Esophagus squamous epithelium (tissue), 5 donors: ENCODE results near the gene HAS3. TPM values are rescaled to one million over a fixed set of nuclear protein-coding genes. Genes with fewer than 3 reads are reported as not detected.

Source experiments
- DNase-seq: peaks from one replicate; lab custom pipeline; 2025; lab: John Stamatoyannopoulos, UW
- H3K27ac ChIP-seq, 4 donors: fragments of 200-600 bp; sonication (generic); one replicate each; pipeline ENCODE4 v1.5.1; 2016 to 2019; ENCODE audit warnings: mild to moderate bottlenecking in 1 of 4
- H3K27me3 ChIP-seq, 4 donors: fragments of 200-600 bp; sonication (generic); 1 replicate in 3 of 4; 2 replicates in 1 of 4; pipeline versions ENCODE4 v1.5.1 to v1.6.0; 2017 to 2021; ENCODE audit warnings: antibody characterized with exemption in 1 of 4
- H3K36me3 ChIP-seq, 3 donors: fragments of 200-600 bp; sonication (generic); one replicate each; pipeline ENCODE4 v1.5.1; 2016 to 2019
- H3K4me1 ChIP-seq, 3 donors: fragments of 200-600 bp; sonication (generic); one replicate each; pipeline ENCODE4 v1.5.1; 2017 to 2019
- H3K4me3 ChIP-seq, 4 donors: fragments of 200-600 bp; sonication (generic); 1 replicate in 3 of 4; 2 replicates in 1 of 4; pipeline ENCODE4 v1.5.1; 2016 to 2019; ENCODE audit warnings: mild to moderate bottlenecking in 2 of 4, moderate library complexity in 1 of 4
- H3K9me3 ChIP-seq, 3 donors: fragments of 200-600 bp; sonication (generic); one replicate each; pipeline ENCODE4 v1.5.1; 2016 to 2019
- POLR2A ChIP-seq, 4 donors: fragments of 450-650 bp; IDR thresholded peaks; one replicate each; pipeline ENCODE4 v1.6.1; 2017; ENCODE audit warnings: antibody characterized with exemption in 4 of 4, mild to moderate bottlenecking in 4 of 4, moderate library complexity in 3 of 4
- WGBS, 2 donors: methylation state at CpG; one replicate each; pipeline ENCODE4 v1.1.5; 2018; 5-methylcytosine and 5-hydroxymethylcytosine counted together
- intact Hi-C: fragments of 100-400 bp; cut with DNase I; formaldehyde crosslinking; loops from one replicate; pipeline ENCODE4 v1.15.0; 2022
- total RNA-seq, 4 donors: library from RNA; depleted of rRNA; stranded (reverse); fragments of >200 nt; gene quantifications; one replicate each; pipeline ENCODE4 v1.1.0, GENCODE V29; 2016
- TF ChIP-seq, protein P1 (sequence below), 6 experiments: fragments of 450-650 bp in 4 of 6; fragments of 200-600 bp in 2 of 6; sonication (generic) in 2 of 6; IDR thresholded peaks; one replicate each; pipeline ENCODE4 v1.5.1; 2016 to 2019; ENCODE audit warnings: antibody characterized with exemption in 6 of 6, mild to moderate bottlenecking in 4 of 6, moderate library complexity in 4 of 6
- donor health status: DM: yes; HTN: yes; CAD: no.

The HAS3 gene
- total RNA-seq, 4 donors from 2014 or later: 15.8 to 103 (median 51.4) TPM

DNA sequence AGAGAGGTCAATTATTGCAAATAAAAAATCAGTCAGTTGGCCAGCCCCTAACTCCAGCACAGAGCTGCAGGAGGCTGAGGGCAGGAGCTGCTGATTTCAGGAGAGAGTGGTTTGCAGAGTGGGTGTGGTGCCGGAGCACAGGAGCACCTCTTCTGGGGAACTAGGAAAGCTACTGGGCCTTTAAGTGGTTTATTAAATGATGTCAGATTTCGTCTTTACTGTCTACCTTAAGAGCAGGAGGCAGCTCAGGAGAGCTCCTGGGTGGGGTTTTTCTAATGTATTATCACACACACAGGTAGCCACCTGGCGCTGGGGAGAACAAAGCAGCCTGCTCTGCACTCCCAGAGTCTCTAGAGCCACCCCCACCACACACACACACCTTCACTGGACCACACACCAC is 11.5 kb upstream of the HAS3 start:
- 32 to 51% methylated on average over 2 of the region's 3 CpGs for WGBS, 2 donors
- TF ChIP-seq, protein P1, sequence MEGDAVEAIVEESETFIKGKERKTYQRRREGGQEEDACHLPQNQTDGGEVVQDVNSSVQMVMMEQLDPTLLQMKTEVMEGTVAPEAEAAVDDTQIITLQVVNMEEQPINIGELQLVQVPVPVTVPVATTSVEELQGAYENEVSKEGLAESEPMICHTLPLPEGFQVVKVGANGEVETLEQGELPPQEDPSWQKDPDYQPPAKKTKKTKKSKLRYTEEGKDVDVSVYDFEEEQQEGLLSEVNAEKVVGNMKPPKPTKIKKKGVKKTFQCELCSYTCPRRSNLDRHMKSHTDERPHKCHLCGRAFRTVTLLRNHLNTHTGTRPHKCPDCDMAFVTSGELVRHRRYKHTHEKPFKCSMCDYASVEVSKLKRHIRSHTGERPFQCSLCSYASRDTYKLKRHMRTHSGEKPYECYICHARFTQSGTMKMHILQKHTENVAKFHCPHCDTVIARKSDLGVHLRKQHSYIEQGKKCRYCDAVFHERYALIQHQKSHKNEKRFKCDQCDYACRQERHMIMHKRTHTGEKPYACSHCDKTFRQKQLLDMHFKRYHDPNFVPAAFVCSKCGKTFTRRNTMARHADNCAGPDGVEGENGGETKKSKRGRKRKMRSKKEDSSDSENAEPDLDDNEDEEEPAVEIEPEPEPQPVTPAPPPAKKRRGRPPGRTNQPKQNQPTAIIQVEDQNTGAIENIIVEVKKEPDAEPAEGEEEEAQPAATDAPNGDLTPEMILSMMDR (IDR thresholded peaks at IDR 0.05): no peak
- no peak for TF ChIP-seq POLR2A (IDR thresholded peaks at IDR 0.05)
- H3K4me1 ChIP-seq: peaks cover 6 to 34% (median 9%) of the 10 kb centered on the region in 3 donors
- no peaks in the 10 kb centered on the region for H3K27me3 ChIP-seq
- H3K9me3 ChIP-seq: no peaks in the 10 kb centered on the region
- H3K36me3 ChIP-seq: no peaks in the 10 kb centered on the region
- H3K4me3 ChIP-seq: no peak overlapping the region
- H3K27ac ChIP-seq: no peak overlapping the region
- no peak for DNase-seq
- intact Hi-C loops: no loop called here

DNA sequence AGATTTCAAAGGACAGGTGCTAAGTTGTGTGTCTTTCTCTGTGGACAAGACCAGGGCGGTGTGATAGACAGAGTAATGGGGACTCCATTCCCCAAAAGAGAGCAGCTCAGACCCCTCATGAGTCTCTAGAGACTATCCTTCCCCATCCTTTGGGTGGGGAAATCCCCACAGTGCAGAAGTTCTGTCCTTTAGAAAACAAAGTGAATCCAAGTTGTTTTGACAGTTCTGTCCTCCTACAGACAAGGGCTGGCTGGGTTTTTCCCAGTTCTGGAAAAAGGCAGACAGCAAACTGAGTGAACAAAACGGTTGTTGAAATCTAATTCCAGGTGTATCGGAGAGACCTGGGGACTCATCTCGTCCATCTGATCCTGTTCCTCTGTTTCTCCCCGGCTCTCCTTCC is 11.0 kb upstream of the HAS3 start:
- Histone ChIP-seq H3K4me1 (peaks cover 1 to 28% (median 4%) of the 10 kb centered on the region in 3 donors), H3K27ac (no peak overlapping the region), H3K4me3 (no peak overlapping the region), H3K9me3 (no peaks in the 10 kb centered on the region), H3K27me3 (no peaks in the 10 kb centered on the region), H3K36me3 (no peaks in the 10 kb centered on the region)
- intact Hi-C loops: no loop called here
- WGBS, 2 donors: 64 to 65% methylated on average over 5 of the region's 5 CpGs
- no peak for DNase-seq
- TF ChIP-seq POLR2A (IDR thresholded peaks at IDR 0.05): no peak
- TF ChIP-seq, protein P1 (IDR thresholded peaks at IDR 0.05): no peak

DNA sequence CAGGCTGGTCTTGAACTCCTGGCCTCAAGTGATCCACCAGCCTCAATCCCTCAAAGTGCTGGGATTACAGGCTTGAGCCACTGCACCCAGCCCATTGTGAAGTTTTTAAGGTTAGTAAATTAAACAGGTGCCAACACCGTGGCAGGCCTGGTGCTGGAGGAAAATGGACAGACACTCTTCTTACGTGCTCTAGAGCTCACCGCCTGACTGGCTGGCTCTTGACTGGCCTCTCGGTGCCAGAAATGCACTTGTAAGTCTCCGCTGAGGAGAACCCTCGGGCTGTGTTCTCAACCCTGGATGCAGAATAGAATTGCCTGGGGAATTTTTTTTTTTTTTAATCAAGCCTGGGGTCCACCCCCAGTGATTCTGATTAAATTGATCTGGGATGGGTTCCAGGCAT is 10.3 kb upstream of the HAS3 start:
- no peaks in the 10 kb centered on the region for H3K9me3 ChIP-seq
- no peaks in the 10 kb centered on the region for H3K36me3 ChIP-seq
- no peak overlapping the region for H3K27ac ChIP-seq
- intact Hi-C loops: no loop called here
- WGBS, 2 donors: 80 to 82% methylated on average over 6 of the region's 6 CpGs
- no peaks in the 10 kb centered on the region for H3K27me3 ChIP-seq
- H3K4me1 ChIP-seq: peaks cover under 1 to 28% (median under 1%) of the 10 kb centered on the region in 3 donors
- no peak overlapping the region for H3K4me3 ChIP-seq
- DNase-seq: no peak
- no peak for TF ChIP-seq POLR2A (IDR thresholded peaks at IDR 0.05)
- TF ChIP-seq, protein P1 (IDR thresholded peaks at IDR 0.05): no peak

DNA sequence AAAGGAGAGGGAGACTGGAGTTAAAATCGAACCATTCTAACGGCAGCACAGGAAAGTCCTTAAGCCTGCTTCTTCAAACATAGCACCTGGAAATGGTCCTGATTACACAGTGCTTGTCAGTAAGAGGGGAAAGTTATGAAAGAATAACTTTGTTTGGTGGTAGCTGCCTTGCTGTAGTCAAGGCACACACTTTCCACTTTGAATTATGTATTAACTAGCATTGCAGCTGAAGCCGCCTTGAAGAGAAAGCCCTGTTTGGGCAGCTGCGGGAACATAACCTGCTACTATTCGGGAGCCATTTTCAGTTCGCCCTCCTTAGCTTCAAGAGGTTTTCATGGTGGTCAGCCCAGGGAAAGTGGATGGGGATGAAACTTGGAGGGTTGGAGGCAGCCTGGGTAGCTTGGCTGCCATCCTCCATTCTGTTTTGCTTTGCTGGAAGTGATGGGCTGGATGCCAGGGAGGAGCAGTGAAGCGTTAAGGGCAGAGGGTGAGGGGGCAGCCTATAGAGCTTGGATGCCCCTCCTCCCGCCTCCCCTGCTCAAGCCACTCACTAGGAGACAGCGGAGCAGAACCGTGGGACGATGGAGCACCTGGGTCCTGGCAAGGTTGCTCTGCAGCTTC is 5.3 kb upstream of the HAS3 start:
- intact Hi-C loops: loop anchor here (10.0 kb wide), 1 partner anchor 105 kb away; no protein-coding TSS in a partner anchor
- H3K27ac ChIP-seq: peak overlapping the region; percentile 39 to 64 (median 43)

More for the DNA sequence above, 5.3 kb upstream of the HAS3 start:
- Histone ChIP-seq H3K4me1 (peaks cover 8 to 47% (median 9%) of the 10 kb centered on the region in 3 donors), H3K9me3 (no peaks in the 10 kb centered on the region), H3K36me3 (no peaks in the 10 kb centered on the region), H3K4me3 (no peak overlapping the region), H3K27me3 (no peaks in the 10 kb centered on the region)
- TF ChIP-seq POLR2A (IDR thresholded peaks at IDR 0.05): no peak
- TF ChIP-seq, protein P1 (IDR thresholded peaks at IDR 0.05): no peak
- 33 to 39% methylated on average over 9 to 11 of the region's 11 CpGs for WGBS, 2 donors
- no peak for DNase-seq
